ENCODE data around the gene KDF1.
A peak's percentile ranks its signal among the peaks of the same experiment; 100 is the strongest.

The KDF1 gene, protein sequence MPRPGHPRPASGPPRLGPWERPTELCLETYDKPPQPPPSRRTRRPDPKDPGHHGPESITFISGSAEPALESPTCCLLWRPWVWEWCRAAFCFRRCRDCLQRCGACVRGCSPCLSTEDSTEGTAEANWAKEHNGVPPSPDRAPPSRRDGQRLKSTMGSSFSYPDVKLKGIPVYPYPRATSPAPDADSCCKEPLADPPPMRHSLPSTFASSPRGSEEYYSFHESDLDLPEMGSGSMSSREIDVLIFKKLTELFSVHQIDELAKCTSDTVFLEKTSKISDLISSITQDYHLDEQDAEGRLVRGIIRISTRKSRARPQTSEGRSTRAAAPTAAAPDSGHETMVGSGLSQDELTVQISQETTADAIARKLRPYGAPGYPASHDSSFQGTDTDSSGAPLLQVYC

DNA sequence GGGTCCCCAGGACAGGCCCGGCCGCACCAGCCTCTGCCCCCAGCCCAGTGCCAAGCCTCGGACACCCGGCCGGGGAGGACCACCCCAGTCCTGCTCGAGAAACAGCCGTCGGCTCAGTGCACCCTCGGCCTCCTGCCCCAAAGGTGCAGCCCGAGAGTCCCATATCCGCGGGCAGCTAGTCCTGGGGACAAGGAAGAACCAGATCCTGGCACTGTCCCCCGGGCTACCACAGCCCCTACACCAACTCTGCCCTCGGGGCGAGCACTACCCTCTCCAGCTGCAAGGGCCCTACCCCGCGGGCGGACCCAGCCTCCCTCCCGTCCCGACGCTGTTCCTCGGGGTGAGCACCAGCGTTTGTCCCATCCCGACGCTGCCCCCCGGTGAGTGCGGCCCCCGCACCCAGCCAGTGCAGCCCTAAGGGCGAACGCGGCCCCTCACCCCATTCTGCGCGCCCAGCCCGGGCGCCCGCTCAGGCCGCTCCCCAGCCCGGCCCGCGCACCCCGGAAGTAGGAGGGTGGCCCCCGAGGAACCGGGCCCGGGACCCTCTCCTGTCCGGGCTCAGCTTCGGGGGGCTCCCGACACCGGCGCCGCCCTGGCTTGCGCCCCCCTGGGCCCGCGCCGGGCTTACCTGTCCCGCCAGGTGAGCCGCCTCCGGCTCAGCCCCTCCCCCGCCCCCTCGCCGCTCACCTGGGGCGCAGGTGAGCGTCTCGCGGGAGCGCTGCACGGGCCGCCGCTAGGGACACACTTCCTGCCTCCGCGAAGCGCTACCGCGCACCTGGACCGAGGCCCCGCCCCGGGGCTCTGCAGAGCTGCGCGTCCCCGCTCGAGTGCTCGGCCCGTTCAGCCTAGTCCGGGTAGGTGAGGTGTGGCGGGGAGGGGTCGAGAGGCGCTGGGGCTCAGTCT lies at the start of gene KDF1:
KDF1 (minus strand) TSS at position 747 of the 903 bp plus-strand sequence. CDS start 8,088 bp downstream, outside the sequence.
- DNase-seq = no peak

DNA sequence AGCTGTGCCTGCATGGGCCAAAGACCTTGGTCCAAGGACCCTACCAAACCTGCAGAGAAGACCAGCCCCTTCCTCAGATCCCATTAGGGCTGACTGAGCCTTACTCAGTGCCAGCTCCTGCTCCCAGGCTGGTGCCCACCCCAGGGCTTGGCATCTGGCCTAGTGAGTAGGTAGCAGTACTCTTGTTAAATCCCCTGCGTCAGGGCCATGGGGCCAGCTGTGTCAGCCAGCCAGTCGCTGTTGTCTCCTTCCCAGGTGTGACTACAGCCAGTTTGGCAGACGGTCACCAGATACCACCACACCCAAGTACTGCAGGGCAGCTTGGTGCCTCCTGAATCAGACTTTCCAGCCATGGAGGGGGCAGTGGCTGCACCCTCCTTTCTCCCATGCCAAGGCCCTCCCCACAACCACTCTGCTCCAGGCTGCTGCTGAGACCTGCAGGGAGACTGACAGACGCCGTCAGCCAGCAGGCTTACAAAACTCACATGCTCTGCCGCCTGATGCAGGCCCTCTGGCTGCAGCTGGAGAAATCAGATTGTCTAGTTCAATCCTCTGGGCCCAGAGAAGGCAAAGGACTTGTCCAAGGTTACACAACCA lies 49.4 kb upstream of the KDF1 start:
- no peak for DNase-seq

DNA sequence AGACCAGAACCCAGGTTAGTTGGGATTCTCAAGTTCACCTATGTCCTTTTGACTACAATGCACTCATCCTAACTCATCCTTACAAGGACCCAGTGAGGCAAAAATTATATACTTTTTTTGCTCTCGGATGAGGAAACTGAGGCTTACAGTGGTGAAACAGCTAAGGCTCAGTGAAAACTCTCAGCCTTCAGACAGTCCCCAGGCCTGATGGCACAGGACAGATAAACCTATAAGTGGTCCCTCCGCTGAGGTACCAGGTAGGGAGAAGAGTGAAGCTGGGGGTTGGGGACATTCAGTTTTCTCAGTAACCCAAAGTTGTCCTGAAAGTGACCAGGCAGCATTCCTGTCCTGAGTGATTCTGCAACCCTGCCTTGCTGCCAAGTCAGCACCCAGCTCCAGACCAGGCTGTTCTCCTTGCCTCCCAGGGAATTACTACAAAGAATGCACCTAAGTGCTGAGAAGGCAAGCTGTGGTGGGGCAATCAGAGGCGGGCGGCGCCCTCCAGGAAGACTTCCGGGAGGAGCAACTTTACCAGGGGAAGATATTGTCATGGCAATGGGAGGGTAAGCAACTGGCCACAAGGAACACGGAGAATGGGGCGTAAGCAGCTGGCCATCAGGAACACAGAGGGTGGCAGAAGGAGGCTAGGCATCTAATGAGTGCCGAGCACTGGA lies 47.8 kb upstream of the KDF1 start:
- DNase-seq = no peak

DNA sequence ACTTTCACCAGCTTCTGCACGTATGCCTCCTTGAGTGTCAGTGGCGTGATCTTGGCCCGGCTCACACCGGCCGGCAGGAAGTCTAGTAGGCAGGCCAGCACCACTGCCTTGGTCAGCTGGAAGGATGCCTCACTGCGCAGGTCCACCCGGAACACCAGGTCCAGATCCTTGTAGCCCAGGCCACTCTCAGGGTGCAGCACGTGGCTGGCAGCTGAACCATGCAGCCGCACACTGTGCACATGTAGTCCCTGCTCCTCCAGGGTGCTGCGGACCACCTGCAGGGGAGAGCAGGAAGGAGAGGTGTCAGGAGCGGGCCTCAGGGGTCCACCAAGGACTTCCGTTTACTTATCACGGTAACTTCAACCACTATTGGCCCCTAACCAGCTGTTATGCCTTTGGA lies 46.4 kb upstream of the KDF1 start:
- DNase-seq = no peak

DNA sequence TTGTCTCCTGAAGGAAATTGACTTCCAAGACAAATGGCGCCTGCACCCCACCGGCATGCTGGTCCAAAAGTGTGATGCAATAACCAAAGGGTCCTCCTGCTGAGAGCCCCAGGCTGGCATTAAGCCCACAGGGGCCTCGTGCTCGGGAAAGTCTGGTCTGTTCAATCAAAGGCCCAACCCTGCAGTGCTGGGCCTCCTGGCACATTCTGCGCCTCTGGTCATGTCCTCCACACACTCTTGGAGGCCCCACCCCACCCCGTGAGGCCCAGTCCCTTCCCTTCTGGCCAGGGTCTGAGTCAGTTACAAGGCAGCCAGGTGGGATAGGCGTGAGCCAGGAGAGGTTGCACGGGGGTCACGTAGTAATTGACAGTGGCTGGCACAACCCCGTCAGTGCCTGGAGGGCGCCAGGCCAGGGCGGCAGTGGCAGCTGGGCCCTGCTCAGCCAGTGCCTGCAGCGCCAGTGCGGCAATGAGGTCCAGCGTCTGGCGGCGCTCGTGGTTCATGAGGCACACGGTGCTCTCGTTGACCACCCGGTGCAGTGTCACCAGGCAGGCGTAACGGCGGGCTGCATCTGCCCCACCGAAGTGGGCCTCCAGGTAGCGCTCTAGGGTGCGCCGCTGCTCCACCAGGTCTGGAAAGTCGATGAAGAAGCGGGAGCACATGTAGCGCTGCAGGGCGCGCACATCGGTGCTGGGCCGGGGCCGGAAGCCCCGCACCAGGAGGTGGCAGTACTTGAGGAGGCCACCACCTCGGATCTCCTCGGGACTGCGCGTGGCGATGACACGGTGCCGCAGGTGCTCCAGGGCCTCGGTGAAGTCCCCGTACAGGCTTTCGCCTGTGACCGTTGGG lies 45.6 kb upstream of the KDF1 start:
- DNase-seq = peak; percentile 23

DNA sequence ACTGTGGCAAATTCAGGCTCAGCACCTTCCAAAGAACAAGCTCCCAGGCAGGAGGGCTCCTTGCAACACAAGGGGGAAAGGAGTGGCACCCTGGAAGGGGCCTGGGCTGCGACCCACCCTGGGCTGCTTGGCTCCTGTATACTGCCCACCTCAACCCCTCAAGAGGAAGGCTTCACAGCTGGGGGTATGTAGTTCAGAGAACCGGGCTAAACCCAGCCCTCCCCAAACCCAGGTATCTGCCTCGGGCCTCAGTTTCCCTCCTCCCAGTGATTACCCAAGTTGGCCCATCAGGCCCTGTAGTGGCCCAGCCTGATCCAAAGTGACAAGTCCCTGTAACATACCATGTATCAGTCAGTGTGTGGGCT lies 44.9 kb upstream of the KDF1 start:
- no peak for DNase-seq

DNA sequence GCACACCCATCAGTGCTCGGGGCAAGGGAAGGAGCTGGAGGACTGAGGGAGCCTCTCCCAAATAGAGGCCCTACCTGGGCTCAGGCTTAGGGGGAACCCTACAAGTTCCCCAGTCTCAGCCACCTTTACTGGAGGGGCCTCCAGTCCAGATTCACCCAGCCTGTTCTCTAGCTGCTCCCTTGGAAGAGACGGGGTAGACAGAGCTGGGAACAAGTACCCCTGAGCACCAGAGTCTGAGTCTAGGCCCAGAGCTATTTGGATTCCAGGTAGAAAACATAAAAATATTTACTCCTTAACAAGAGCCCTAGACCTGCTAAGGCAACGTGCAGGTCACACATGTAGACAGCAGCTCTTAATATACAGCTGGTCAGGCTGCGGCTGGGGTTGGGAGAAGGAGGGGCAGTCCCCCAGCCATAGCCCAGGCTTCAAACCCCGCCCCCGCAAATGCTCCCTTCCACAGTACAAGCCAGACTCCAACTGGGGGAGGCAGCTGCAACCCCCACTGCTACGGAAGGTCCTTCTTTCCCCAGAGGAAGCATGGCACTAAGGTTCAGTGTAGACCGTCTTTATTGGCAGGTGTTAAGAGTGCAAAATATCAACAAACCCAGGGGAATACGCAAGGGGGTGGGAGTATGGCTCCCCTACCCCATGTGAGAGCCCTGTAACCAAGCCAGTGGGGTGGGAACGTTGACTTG lies 44.4 kb upstream of the KDF1 start:
- peak; percentile 59 for DNase-seq

DNA sequence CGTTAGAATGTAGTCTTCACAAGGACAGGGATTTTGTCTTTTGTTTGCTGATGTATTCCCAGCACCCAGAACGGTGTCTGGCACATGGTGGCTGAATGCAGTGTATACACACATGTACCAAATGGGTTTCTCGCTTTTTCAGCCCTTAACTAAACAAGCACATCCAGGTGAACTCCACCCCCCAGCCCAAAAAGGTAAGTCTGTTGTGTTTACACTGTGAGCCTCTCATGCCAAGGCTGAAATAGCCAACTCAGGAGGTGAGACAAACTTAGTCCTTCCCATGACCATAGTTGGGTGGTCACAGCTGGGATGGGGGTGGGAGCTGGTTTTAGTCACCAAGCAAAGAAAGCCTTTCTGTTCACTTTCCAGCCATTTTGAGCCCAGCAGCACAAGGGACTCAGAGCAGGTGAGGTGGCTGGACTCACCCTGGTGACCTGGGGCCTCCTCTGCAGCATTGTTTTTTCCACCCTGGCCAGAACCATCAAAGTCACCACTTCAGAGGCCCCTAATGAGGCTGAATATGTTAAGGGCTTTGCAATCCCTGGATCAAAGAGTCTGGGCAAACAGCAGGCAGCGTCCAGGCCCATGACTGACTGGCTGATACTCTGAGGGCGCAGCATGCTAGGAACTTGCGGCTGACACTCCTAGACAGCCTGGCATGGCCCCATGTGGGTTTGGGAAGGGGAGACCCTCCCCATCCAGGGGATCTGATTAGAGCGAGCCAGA lies 43.6 kb upstream of the KDF1 start:
- DNase-seq = no peak

DNA sequence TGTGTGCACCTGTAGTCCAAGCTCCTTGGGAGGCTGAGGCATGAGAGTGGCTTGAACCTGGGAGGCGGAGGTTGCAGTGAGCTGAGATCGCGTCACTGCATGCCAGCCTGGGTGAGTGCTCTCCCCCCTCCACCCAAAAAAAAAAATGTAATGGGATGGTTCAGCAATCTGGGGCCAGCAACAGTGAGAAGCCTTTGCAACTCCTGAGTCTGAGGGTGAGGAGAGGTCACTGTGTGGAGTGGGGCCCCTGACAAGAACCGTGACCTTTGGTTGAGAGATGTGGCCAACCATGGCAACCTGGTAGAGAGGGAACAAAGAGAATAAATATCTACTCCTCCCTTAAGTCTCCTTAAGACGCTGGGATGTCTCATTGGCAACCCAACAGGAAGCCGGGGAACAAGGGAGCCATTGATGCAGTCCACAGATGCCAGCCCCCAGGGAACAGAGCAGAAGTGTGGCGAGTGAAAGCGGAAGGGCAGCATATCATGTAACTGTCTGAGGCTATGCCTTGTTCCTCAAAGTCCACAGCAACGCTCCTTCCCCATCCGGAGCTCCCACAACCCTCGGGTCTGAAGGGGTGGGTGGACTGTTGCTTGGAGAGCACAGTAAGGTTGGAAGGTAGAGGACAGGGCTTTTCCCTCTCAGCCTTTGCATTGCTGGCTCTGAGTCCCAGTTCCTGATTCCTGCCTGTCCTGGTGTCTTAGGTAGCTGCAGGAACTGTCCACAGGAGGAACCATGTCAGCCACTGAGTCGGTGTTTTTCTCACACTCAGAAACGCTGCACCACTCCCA lies 41.5 kb upstream of the KDF1 start:
- DNase-seq = peak; percentile 41

DNA sequence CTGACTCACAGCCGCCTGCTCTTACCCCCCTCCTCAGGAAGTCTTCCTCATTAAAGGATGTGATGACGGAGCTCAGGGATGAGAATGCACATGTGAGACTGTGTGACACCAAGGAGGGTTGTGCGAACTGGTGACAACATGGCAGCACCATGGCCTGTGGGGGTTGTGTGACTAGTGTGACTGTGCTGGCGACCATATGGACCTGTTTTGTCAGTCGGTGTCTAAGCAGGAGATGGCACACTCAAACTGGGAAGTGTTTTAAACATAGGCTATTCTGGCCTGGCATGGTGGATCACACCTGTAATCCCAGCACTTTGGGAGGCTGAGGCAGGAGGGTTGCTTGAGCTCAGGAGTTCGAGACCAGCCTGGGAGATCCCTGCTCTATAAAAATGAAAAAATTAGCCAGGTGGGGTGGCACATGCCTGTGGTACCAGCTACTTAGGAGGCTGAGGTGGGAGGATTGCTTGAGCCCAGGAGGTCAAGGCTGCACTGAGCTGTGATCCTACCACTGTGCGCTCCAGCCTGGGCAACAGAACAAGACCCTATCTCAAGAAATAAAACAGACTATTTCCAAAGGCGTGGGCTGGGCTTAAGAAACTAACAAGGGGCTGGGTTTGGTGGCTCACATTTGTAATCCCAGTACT lies 40.7 kb upstream of the KDF1 start:
- peak; percentile 75 for DNase-seq

DNA sequence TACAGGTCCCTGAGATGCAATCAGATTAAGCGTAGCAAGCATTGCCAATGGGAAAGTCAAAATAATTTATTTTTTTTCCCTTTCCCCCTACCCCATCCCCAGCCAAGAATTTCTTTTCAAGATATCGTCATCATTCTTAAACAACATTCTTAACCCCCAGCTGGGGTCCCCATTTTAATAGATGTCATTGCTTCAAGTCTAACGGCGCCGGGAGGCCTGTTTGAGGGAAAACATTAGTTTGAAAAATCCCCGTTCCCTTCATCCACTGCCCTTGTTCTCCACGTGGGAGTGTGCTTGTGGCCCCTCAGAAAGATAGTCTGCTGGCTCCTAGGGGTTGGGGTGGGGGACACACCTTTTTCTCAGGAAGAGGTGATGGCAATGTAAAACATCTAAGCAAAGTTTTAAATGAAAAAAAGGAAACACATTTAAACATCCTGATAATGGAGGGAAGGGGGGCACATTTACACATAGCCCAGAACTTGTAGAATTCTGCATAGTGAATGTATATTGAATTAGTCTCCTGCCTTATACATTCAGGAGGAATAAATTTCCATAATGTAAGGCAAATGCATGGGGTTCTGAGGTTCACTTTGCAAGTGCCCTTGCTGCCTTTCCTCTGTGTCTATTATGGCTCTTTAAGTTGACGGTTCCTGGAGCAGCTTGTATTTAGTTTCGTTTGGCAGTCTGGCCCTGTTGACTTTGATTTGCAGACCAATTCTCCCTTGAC lies 40.0 kb upstream of the KDF1 start:
- DNase-seq = no peak

DNA sequence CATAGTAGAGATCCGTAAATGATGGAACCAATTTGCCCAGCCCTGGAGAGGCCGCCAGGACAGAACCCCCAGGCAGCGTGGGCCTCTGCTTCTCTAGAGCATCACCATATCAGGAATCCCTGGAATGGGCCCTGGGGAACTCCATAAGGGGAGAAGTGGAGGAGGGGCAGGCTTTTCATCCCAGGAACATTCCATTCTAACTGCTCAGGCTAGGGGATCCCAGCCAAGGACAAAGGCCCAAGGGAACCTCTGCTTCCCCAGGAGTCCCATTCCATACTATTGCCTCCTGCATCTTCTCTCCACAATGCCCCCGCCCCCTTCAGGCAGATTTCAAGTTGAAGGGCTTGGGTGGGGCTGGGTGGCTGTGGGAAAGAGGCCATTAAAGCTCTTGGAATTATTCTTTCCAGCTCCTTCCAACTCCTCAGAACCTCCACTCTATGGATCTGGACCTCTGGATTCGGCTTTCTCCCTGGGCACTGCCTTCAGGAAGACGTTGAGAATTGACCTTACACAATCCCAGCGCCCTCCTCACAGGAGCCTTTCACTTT lies 39.2 kb upstream of the KDF1 start:
- peak; percentile 100 for DNase-seq

DNA sequence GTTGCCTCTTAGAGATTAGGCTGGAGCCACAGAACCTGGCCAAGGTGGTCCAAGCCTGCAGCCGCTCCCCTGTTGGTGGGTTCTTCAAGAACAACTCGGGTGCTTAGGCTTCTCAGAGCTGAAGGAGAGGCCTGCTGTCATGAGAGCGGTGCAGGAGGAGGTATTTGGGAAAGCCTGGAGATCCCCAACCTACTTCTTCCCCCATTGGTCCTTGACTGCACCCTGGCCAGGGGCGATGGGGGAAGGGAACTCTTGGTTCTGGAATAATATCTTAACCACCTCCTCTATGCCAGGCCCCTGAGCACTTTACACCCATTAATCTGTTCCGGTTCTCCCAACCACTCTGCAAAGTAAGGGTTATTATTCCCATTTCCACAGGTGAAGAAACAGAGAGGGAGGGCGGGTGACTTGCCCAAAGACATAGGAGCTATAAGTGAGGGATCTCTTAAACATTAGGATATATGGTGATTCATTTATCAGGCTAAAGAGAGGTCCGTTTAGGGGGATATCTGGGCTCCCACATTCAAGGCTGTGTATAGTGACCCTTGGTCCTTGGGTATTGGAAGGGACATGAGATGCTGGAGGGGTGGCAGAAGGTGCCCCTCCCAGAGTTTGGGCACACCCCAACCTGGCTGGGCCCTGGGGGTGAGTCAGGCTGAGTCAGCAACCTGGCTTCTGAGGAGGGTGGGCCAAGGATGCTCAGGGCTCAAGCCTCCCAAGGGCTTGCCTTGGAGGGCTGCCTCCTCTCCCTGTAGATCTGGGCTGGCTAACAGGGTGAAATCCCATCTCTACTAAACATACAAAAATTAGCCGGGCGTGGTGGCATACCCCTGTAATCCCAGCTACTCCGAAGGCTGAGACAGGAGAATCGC lies 38.4 kb upstream of the KDF1 start:
- peak; percentile 61 for DNase-seq

DNA sequence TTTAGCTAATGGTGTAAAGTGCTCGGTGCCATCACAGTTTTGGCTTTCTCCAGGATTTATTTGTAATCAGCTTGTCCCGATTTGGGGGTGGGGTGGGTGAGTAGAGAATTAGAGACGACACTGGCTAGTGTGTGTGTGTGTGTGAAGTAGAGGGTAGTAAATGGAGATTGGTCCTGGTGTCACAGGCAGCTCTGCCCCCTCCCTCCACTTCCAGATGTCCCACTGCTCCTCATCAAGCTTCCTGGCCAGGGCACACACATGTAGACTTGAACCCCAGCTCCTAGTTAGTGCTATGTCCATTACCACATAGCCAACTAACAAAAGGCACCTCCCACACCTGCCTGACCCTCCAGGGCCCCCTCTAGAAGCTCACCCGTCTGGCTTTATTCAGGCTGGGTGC lies 36.4 kb upstream of the KDF1 start:
- no peak for DNase-seq

DNA sequence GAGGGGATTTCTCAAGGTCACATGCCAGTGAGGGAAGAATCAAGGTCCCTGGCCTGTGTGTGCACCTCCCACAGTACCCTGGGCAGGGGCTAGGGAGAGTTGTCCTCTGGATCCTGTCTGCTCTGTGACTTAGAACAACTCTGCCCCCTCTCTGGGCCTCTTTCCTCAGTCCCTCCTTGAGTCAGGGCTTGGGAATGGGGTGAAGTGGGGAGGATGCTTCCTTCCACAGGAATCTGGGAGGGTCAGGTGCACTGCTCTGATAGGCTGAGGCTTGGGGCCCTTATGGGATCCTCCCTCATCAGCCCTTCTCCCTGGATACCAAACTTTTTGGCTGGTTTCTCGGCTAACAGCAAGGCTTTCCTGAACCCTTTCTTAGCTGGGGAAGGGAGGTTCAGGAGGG lies 35.8 kb upstream of the KDF1 start:
- DNase-seq = peak; percentile 66

DNA sequence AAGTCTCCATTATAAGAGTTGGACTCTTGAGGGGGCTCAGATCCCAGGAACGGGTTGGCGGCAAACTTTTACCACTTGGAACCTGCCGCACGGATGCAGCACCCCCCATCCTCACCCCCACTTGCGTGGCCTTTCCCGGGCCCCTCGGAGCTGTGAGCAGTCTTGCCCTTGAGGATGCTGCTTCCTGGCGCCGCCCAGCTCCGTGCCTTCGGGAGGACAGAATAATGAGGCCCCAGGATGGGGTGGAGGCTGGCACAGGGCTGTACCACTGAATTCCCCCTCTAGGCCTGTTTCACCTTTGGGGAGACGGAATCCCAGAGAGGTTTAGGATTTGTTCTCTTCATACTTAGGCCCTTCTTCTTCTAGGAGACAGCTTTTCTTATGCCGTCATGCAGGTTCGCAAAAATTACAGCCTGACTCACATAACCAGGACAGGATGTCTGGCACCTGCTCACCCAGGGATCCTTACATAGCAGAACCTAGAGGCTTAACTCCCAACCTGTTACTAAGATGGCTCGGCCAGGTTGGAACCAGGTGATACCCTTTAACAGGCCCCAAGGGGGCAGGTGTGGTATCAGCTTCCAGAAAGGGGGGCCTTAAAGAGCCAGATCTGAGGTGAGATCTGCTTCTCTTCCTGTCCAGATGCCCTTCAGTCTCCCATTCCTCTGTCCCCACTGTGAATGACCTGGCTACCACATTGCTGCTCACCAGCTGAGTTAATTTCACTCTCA lies 34.7 kb upstream of the KDF1 start:
- no peak for DNase-seq
